ENCODE data around the gene TMEM259. TPM values are rescaled to one million over a fixed set of nuclear protein-coding genes. Genes with fewer than 3 reads are reported as not detected.

The TMEM259 gene
- total and polyA plus RNA-seq, 8 donors, result 59.7 to 536 (median 238) TPM

DNA sequence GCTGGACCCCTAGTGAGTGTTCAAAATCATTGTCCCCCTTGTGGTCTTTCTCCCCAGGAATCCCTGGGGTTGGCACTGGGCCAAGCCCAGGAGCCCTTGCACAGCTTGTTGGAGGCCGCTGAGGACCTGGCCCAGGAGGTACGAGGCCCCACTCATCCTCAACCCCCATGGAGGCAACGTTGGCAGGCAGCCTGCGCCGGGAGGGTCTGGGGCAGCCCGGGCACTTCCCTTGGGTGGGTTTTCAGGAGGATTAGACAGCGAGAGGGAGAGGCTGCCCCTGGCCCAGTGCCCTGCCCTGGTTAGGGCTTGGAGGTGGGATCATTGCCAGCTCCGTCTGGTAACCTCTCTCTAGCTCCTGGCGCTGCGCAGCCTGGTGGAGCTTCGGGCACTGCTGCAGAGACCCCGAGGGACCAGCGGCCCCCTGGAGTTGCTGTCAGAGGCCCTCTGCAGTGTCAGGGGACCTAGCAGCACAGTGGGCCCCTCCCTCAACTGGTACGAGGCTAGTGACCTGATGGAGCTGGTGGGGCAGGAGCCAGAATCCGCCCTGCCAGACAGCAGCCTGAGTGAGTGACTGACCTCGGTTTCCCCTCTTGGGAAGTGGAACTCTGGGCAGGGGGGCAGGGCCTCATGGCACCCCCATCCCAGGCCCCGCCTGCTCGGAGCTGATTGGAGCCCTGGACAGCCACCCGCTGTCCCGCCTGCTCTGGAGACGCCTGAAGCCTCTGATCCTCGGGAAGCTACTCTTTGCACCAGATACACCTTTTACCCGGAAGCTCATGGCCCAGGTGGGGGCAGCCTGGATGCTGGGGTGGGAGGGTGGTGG is 22.0 kb upstream of the TMEM259 start:
- peak in 1 of 2 donors; percentile 51 for DNase-seq
- TF ChIP-seq, protein P1, sequence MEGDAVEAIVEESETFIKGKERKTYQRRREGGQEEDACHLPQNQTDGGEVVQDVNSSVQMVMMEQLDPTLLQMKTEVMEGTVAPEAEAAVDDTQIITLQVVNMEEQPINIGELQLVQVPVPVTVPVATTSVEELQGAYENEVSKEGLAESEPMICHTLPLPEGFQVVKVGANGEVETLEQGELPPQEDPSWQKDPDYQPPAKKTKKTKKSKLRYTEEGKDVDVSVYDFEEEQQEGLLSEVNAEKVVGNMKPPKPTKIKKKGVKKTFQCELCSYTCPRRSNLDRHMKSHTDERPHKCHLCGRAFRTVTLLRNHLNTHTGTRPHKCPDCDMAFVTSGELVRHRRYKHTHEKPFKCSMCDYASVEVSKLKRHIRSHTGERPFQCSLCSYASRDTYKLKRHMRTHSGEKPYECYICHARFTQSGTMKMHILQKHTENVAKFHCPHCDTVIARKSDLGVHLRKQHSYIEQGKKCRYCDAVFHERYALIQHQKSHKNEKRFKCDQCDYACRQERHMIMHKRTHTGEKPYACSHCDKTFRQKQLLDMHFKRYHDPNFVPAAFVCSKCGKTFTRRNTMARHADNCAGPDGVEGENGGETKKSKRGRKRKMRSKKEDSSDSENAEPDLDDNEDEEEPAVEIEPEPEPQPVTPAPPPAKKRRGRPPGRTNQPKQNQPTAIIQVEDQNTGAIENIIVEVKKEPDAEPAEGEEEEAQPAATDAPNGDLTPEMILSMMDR (IDR thresholded peaks at IDR 0.05), result no peak
- TF ChIP-seq EP300 (IDR thresholded peaks at IDR 0.05) (no peak), POLR2AphosphoS5 (IDR thresholded peaks at IDR 0.05) (no peak), POLR2A (IDR thresholded peaks at IDR 0.05) (no peak)
- WGBS, 5 donors, result 51 to 62% (median 58%) methylated on average over 14 to 23 of the region's 23 CpGs
- no peak overlapping the region for H3K4me3 ChIP-seq
- H3K36me3 ChIP-seq, result peaks cover 0 to 31% (median under 1%) of the 10 kb centered on the region in 4 donors
- peaks cover 0 to 18% (median 0%) of the 10 kb centered on the region in 3 donors for H3K27me3 ChIP-seq
- no peak overlapping the region for H3K27ac ChIP-seq
- H3K9me3 ChIP-seq, result no peaks in the 10 kb centered on the region
- H3K4me1 ChIP-seq, result peaks cover 26 to 56% (median 46%) of the 10 kb centered on the region in 4 donors
- intact Hi-C loops (cut with DNase I; ENCODE audit: low total_unique reads), result loop anchor here (10.0 kb wide), 1 partner anchor 52 kb away; the partner anchor contains the start of gene POLR2E

DNA sequence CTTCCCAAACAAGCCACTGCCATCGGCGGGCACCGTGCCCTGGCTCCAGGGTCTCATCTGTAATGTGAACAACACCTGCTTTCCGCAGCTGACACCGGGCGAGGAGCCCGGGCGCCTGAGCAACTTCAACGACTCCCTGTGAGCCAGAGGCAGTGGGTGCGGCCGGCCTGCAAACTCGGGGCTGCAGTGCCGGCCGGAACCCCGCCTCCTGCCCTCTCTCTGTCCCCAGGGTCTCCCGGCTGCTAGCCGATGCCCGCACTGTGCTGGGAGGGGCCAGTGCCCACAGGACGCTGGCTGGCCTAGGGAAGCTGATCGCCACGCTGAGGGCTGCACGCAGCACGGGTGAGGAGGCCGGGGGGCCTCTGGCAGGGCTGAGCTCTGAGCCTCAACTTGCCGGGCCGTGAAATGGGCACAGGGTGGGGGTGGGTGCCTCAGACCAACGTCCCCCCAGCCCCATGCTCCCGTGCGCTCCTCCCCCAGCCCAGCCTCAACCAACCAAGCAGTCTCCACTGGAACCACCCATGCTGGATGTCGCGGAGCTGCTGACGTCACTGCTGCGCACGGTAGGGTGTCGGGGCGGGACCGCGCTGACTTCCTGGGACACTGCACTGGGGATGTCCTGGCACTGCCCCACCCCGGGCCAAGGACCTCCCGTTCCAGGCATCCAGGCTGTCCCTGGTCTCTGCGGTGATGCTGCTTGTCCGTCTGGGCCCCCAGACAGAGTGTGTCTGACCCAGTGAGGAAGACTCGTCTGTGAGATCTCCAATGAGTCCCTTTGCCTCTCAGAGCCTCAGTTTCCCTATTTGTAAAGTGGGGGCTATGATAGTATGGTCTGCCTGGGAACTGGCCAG is 21.1 kb upstream of the TMEM259 start:
- DNase-seq, result peak; percentile 34 to 67
- Histone ChIP-seq H3K4me1 (peaks cover 26 to 60% (median 45%) of the 10 kb centered on the region in 4 donors), H3K27me3 (peaks cover 0 to 18% (median 0%) of the 10 kb centered on the region in 3 donors), H3K9me3 (no peaks in the 10 kb centered on the region), H3K4me3 (no peak overlapping the region), H3K36me3 (peaks cover 7 to 35% (median 8%) of the 10 kb centered on the region in 4 donors), H3K27ac (peak overlapping the region in 1 of 5 donors; percentile 2)
- no peak for TF ChIP-seq POLR2AphosphoS5 (IDR thresholded peaks at IDR 0.05)
- no peak for TF ChIP-seq EP300 (IDR thresholded peaks at IDR 0.05)
- no peak for TF ChIP-seq POLR2A (IDR thresholded peaks at IDR 0.05)
- TF ChIP-seq, protein P1 (IDR thresholded peaks at IDR 0.05), result no peak
- intact Hi-C loops (cut with DNase I; ENCODE audit: low total_unique reads), result loop anchor here (10.0 kb wide), 1 partner anchor 53 kb away; the partner anchor contains the start of gene POLR2E
- 48 to 75% (median 60%) methylated on average over 11 to 43 of the region's 43 CpGs for WGBS, 5 donors

DNA sequence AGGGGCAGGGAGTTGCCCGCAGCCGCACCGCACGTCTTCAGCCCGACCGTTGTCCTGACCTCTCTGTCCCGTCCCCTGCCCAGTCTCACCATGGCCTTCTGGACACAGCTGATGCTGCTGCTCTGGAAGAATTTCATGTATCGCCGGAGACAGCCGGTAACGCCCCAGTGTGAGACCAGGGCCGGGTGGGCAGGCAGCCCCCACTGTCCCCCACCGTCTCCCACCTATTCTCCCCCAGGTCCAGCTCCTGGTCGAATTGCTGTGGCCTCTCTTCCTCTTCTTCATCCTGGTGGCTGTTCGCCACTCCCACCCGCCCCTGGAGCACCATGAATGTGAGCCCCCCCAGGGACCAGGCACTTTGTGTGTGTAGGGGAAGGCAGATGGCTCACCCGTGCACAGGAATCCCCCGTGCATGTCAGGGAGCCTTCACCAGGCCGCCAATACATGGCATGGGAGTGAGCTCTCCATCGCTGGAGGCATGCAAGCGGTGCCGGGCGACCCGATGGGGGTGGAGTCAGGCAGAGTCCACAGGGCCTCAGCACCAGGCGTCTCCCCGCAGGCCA is 20.4 kb upstream of the TMEM259 start:
- Histone ChIP-seq H3K27me3 (peaks cover 0 to 18% (median 0%) of the 10 kb centered on the region in 3 donors), H3K9me3 (no peaks in the 10 kb centered on the region), H3K27ac (peak overlapping the region in 2 of 5 donors; percentile 2 to 84), H3K36me3 (peaks cover 12 to 35% (median 16%) of the 10 kb centered on the region in 4 donors), H3K4me3 (peak overlapping the region; percentile 53 to 72 (median 58)), H3K4me1 (peaks cover 26 to 68% (median 45%) of the 10 kb centered on the region in 4 donors)
- intact Hi-C loops (cut with DNase I; ENCODE audit: low total_unique reads), result loop anchor here (10.0 kb wide), 1 partner anchor 53 kb away; the partner anchor contains the start of gene POLR2E
- no peak for DNase-seq
- no peak for TF ChIP-seq EP300 (IDR thresholded peaks at IDR 0.05)
- TF ChIP-seq, protein P1 (IDR thresholded peaks at IDR 0.05), result no peak
- TF ChIP-seq POLR2A (IDR thresholded peaks at IDR 0.05), result no peak
- no peak for TF ChIP-seq POLR2AphosphoS5 (IDR thresholded peaks at IDR 0.05)
- 24 to 34% (median 31%) methylated on average over 24 to 26 of the region's 26 CpGs for WGBS, 5 donors
